Endothelial cell of umbilical vein (primary cell): ENCODE data around the gene MLEC. TPM values are rescaled to one million over a fixed set of nuclear protein-coding genes. Genes with fewer than 3 reads are reported as not detected.

ENCODE experiments used
- BruUV-seq: library from RNA; stranded (reverse); fragments of 400-500 nt; replicated peaks from 2 replicates; lab custom pipeline; 2021; lab: Mats Ljungman, UMichigan
- CTCF ChIA-PET: fragments of 300-600, 350-600 bp; sonication (Branson Sonifier 250); formaldehyde crosslinking; loops from one replicate; lab custom pipeline; 2021; ENCODE audit warnings: antibody characterized with exemption, inconsistent platforms; lab: Charles Lee
- POLR2A ChIA-PET: fragments of 300-600, 350-600 bp; sonication (Branson Sonifier 250); formaldehyde crosslinking; loops from one replicate; lab custom pipeline; 2021; ENCODE audit warnings: antibody characterized with exemption, inconsistent platforms; lab: Charles Lee
- DNase-seq: peaks from one replicate; pipeline ENCODE4 v3.0.0-alpha.2; 2011; ENCODE audit warnings: low read depth, low spot score
- FAIRE-seq: peaks from 2 replicates; lab custom pipeline; 2011; peaks lifted over from hg19 to GRCh38; lab: Jason Lieb, UNC
- H2AFZ ChIP-seq: 2 replicates; pipeline ENCODE4 v1.6.0; 2012; ENCODE audit warnings: low read depth, low read length, control low read depth, inconsistent platforms
- H3K27ac ChIP-seq: 2 replicates; pipeline ENCODE4 v1.5.1; 2011; ENCODE audit warnings: low read depth, mild to moderate bottlenecking, control low read depth, low read length, moderate library complexity; ENCODE audit not compliant: insufficient read depth
- H3K27me3 ChIP-seq, 2 experiments: 2 replicates each; pipeline versions ENCODE4 v1.6.0 to v1.6.1; 2011; ENCODE audit warnings: low read length in 2 of 2, mixed read lengths in 1 of 2; ENCODE audit not compliant: control insufficient read depth in 2 of 2, insufficient read depth in 2 of 2
- H3K36me3 ChIP-seq, 2 experiments: 2 replicates in 1 of 2; 3 replicates in 1 of 2; pipeline ENCODE4 v1.5.1; 2011; ENCODE audit warnings: low read length in 2 of 2, mild to moderate bottlenecking in 1 of 2, moderate library complexity in 1 of 2; ENCODE audit not compliant: control insufficient read depth in 2 of 2, insufficient read depth in 2 of 2; ENCODE audit errors: extremely low read depth in 1 of 2
- H3K4me1 ChIP-seq: 3 replicates; pipeline ENCODE4 v1.5.1; 2011; ENCODE audit warnings: mild to moderate bottlenecking, low read length; ENCODE audit not compliant: control insufficient read depth, insufficient read depth; ENCODE audit errors: extremely low read depth
- H3K4me2 ChIP-seq: 2 replicates; pipeline ENCODE4 v1.6.1; 2011; ENCODE audit warnings: low read length, control low read depth, mixed read lengths; ENCODE audit not compliant: insufficient read depth
- H3K4me3 ChIP-seq, 3 experiments: fragments of 200-600 bp in 1 of 3; sonication (generic), shearing (Covaris generic) in 1 of 3; replicated peaks in 1 of 3; 2 replicates each; pipeline ENCODE4 v1.5.1; 2011 to 2016; ENCODE audit warnings: control low read depth in 3 of 3, low read length in 3 of 3, mild to moderate bottlenecking in 2 of 3, inconsistent platforms in 1 of 3, low read depth in 1 of 3, moderate library complexity in 1 of 3; ENCODE audit not compliant: insufficient read depth in 1 of 3
- H3K79me2 ChIP-seq: 2 replicates; pipeline ENCODE4 v1.6.0; 2012; ENCODE audit warnings: low read length, inconsistent platforms; ENCODE audit not compliant: control insufficient read depth, insufficient read depth
- H3K9ac ChIP-seq: replicated peaks from 2 replicates; pipeline ENCODE3; 2011; ENCODE audit warnings: low read length, control low read depth; ENCODE audit not compliant: insufficient read depth; ENCODE audit errors: extremely low read depth
- H3K9me1 ChIP-seq: replicated peaks from 3 replicates; pipeline ENCODE4 v1.6.0; 2011; ENCODE audit warnings: mild to moderate bottlenecking, low read length; ENCODE audit not compliant: control insufficient read depth, insufficient read depth; ENCODE audit errors: extremely low read depth
- H3K9me3 ChIP-seq: replicated peaks from 2 replicates; pipeline ENCODE4 v1.5.1; 2012; ENCODE audit warnings: low read length, inconsistent platforms; ENCODE audit not compliant: control insufficient read depth, insufficient read depth
- H4K20me1 ChIP-seq: replicated peaks from 2 replicates; pipeline ENCODE3; 2011; ENCODE audit warnings: mild to moderate bottlenecking, low read length; ENCODE audit not compliant: control insufficient read depth, insufficient read depth; ENCODE audit errors: extremely low read depth
- CTCF ChIP-seq, 2 donors: IDR thresholded peaks; 1 replicate in 1 of 2; 2 replicates in 1 of 2; pipeline ENCODE4 v1.5.1; 2011; ENCODE audit warnings: low read length in 2 of 2, mild to moderate bottlenecking in 2 of 2, moderate library complexity in 2 of 2, control low read depth in 1 of 2, inconsistent platforms in 1 of 2, low read depth in 1 of 2; ENCODE audit not compliant: insufficient read depth in 1 of 2; ENCODE audit errors: extremely low read depth in 1 of 2
- EZH2 ChIP-seq: IDR thresholded peaks from 2 replicates; pipeline ENCODE4 v1.6.1; 2012; ENCODE audit warnings: borderline replicate concordance, low read depth, mild to moderate bottlenecking, moderate library complexity, low read length, inconsistent platforms; ENCODE audit not compliant: severe bottlenecking
- FOS ChIP-seq: IDR thresholded peaks from 2 replicates; pipeline ENCODE4 v1.6.1; 2011; ENCODE audit warnings: mild to moderate bottlenecking, low read length, moderate library complexity, borderline replicate concordance; ENCODE audit not compliant: insufficient read depth
- GATA2 ChIP-seq: IDR thresholded peaks from 2 replicates; pipeline ENCODE4 v1.7.0; 2011; ENCODE audit warnings: low read depth, mild to moderate bottlenecking, moderate library complexity, mixed read lengths, low read length; ENCODE audit not compliant: insufficient read length, insufficient read depth
- JUN ChIP-seq: IDR thresholded peaks from 2 replicates; pipeline ENCODE4 v1.6.1; 2011; ENCODE audit warnings: borderline replicate concordance, low read depth; ENCODE audit not compliant: insufficient read length, insufficient read depth
- MAX ChIP-seq: IDR thresholded peaks from 2 replicates; pipeline ENCODE4 v1.6.1; 2011; ENCODE audit not compliant: insufficient read depth, insufficient read length
- MYC ChIP-seq: IDR thresholded peaks from one replicate; pipeline ENCODE4 v1.6.1; 2011; ENCODE audit warnings: mild to moderate bottlenecking, low read depth, low read length
- POLR2A ChIP-seq: IDR thresholded peaks from 2 replicates; pipeline ENCODE4 v1.6.1; 2012; ENCODE audit warnings: low read depth, mild to moderate bottlenecking, control low read depth, low read length
- POLR2AphosphoS5 ChIP-seq: IDR thresholded peaks from 2 replicates; pipeline ENCODE4 v1.6.1; 2012; ENCODE audit warnings: low read depth, mild to moderate bottlenecking, control low read depth, low read length, moderate library complexity; ENCODE audit not compliant: insufficient read depth
- dilution Hi-C: fragments of 300-500 bp; cut with MboI; formaldehyde crosslinking; loops from one replicate; pipeline ENCODE4 v1.15.0; 2019; ENCODE audit warnings: low sequenced_read_pairs; ENCODE audit not compliant: extremely low pct_ligation_motif_present
- intact Hi-C: fragments of 100-400 bp; cut with micrococcal nuclease; formaldehyde crosslinking; loops from one replicate; pipeline ENCODE4 v1.10.0; 2022
- polyA plus RNA-seq, 4 experiments: library from polyadenylated mRNA; depleted of rRNA in 3 of 4; stranded (reverse) in 3 of 4; unstranded in 1 of 4; fragments of >200 nt; gene quantifications; 2 replicates each; pipeline versions ENCODE4 v1.2.1 to v1.2.3, GENCODE V29; 2011 to 2012; ENCODE audit warnings: missing spikeins in 1 of 4
- total RNA-seq: library from RNA; stranded (reverse); gene quantifications from 2 replicates; pipeline ENCODE4 v1.2.3, GENCODE V29; 2021

The MLEC gene
- total and polyA plus RNA-seq, 2 donors (not counting 3 experiments of a cell fraction or from before 2014, with no cell fraction given) = 28.4 to 144 TPM

DNA sequence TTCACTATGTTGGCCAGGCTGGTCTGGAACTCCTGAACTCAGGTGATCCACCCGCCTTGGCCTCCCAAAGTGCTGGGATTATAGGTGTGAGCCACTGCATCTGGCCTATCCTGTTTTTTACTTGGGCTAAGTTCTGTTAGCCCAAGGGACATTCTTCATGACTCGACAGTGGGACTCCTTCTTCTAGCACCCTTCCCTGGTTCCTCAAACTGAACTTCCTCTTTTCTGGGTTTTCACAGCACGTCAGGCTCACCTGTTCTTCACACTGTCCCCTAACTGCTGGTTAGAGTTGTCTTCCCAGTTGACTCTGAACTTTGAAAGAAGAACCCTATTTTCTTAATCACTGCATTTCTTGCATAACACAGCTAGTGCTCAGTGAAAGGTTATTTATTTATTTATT lies 24.1 kb upstream of the MLEC start:
- Histone ChIP-seq H3K4me1 (no peaks in the 10 kb centered on the region), H3K27me3 (peaks cover 2 to 5% of the 10 kb centered on the region in 2 experiments), H3K4me2 (no peak overlapping the region), H4K20me1 (no peaks in the 10 kb centered on the region), H2AFZ (no peak overlapping the region), H3K9ac (no peak overlapping the region), H3K9me1 (no peaks in the 10 kb centered on the region), H3K36me3 (no peaks in the 10 kb centered on the region), H3K9me3 (no peaks in the 10 kb centered on the region), H3K27ac (no peak overlapping the region), H3K4me3 (no peak overlapping the region), H3K79me2 (no peaks in the 10 kb centered on the region)
- DNase-seq (no peak), FAIRE-seq (no peak)
- CTCF ChIA-PET = interaction anchor here (3.4 kb wide), 1 partner anchor 14 kb away, joined by 24 read pairs; no protein-coding TSS in a partner anchor
- intact Hi-C loops (no loop called here), dilution Hi-C loops (no loop called here)
- TF ChIP-seq FOS (no peak), POLR2AphosphoS5 (no peak), MYC (no peak), CTCF (IDR thresholded peaks at IDR 0.05; ENCODE audit: extremely low read depth in 1 of 2, insufficient read depth in 1 of 2, low read depth in 1 of 2, low read length in 2 of 2) (no peak), MAX (no peak), EZH2 (no peak), JUN (no peak), GATA2 (no peak), POLR2A (no peak)
- POLR2A ChIA-PET = no interaction called here
- no TSS peak for BruUV-seq
